Suprapubic skin (tissue), 4 donors: ENCODE results near the gene NT5C1A.

Experiments used
- CTCF ChIP-seq, 2 donors: fragments of 200-600 bp in 1 of 2; fragments of 450-650 bp in 1 of 2; sonication (generic) in 1 of 2; IDR thresholded peaks; one replicate each; pipeline ENCODE4 v1.5.1; 2016 to 2019; ENCODE audit warnings: antibody characterized with exemption in 2 of 2, mild to moderate bottlenecking in 1 of 2, moderate library complexity in 1 of 2
- EP300 ChIP-seq: sonication (generic); formaldehyde crosslinking; IDR thresholded peaks from one replicate; pipeline ENCODE4 v1.6.1; 2017; ENCODE audit warnings: antibody characterized with exemption
- POLR2A ChIP-seq, 2 donors: fragments of 450-650 bp; IDR thresholded peaks; one replicate each; pipeline ENCODE4 v1.6.1; 2017; ENCODE audit warnings: antibody characterized with exemption in 2 of 2, mild to moderate bottlenecking in 2 of 2, moderate library complexity in 2 of 2
- POLR2AphosphoS5 ChIP-seq, 3 donors: sonication (generic); formaldehyde crosslinking; IDR thresholded peaks; one replicate each; pipeline ENCODE4 v1.6.1; 2017; ENCODE audit warnings: antibody characterized with exemption in 3 of 3

GRCh38 chr1:39653546-39654031 lies 18.3 kb downstream of the NT5C1A start:
- TF ChIP-seq CTCF (IDR thresholded peaks at IDR 0.05): peak; percentile 75 to 88
- TF ChIP-seq POLR2A (IDR thresholded peaks at IDR 0.05): no peak
- TF ChIP-seq POLR2AphosphoS5 (IDR thresholded peaks at IDR 0.05): no peak
- no peak for TF ChIP-seq EP300
